Measurements from ENCODE around the gene CDK5. TPM values are rescaled to one million over a fixed set of nuclear protein-coding genes. Genes with fewer than 3 reads are reported as not detected.
"Not testable (repeated sequence)": the region's sequence is repeated elsewhere in the genome, so short reads cannot be mapped to it uniquely, and the experiment has no call there.

CDK5 gene
- total RNA-seq, 1 donor from 2014 or later, result 6.4 TPM

GRCh38 chr7:151056666-151057505, 811 bp downstream of the CDK5 start:
- no peak for DNase-seq

GRCh38 chr7:151056283-151056665, 1.4 kb downstream of the CDK5 start:
- no peak for DNase-seq

GRCh38 chr7:151053751-151054150, 3.9 kb downstream of the CDK5 start:
- no peak for DNase-seq

GRCh38 chr7:151053096-151053495, 4.6 kb downstream of the CDK5 start:
- DNase-seq, result no peak

DNA sequence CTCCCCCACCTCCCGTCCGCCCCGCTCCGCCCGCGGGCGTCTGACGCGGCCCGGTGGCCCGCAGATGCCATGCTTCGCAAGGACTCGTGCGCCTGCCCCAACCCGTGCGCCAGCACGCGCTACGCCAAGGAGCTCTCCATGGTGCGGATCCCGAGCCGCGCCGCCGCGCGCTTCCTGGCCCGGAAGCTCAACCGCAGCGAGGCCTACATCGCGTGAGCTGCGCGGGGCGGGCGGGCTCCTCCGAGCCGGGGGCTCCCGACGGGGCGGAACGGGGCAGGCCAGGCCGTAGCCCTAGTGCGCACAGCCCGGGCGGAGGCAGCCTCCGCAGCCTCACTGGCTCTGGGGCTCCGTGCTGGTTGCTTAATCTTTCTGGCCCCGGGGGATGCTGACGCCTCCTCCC, 6.6 kb downstream of the CDK5 start:
- DNase-seq, result peak; percentile 69

- DNase-seq, result no peak
Measured at GRCh38 chr7:151048911-151049463, 8.7 kb downstream of the CDK5 start.

DNA sequence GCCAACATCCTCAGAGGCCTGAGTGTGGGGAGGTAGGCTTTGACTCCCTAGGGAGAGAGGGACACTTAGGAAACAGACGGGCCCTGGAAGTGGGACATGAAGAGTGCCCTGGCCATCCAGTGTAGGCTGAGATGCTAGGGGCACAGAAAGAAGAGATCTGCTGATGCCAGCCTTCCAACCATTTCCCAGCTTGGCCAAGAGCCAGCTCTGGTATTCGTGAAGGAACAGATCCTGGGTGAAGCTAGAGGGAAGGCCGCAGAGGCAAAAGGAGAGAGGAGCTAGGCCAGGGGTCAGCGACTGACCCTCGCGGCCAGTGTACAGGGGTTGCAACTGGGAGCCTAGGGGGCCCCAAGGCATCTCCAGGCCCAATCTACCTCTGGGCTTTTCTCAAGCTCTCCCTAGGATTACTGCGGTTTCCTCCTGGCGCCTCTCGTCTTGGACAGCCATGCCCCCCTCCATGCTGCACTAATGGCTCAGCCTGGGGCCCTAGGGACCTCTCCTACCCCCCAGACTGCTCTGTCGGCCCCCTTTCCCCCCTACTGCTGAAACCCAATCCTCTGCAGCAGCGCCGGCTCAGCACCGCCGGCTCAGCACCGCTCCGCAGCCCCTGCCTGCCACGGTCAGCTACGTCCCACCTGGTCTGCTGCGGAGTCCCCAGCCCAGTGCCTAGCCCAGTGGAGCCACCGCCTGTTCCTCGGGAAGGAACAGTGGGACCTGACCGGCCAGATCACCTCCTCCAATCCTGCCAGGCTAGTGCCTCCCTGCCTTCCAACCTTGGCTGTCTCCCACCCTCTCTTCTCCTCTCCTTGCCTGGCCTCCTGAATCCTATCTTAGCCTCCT, 9.5 kb downstream of the CDK5 start, which contains the start of gene ASIC3:
Gene ASIC3 (plus strand): TSS at position 556 of the 840 bp plus-strand sequence. CDS start 355 bp downstream, outside the sequence.
- no peak for DNase-seq

DNA sequence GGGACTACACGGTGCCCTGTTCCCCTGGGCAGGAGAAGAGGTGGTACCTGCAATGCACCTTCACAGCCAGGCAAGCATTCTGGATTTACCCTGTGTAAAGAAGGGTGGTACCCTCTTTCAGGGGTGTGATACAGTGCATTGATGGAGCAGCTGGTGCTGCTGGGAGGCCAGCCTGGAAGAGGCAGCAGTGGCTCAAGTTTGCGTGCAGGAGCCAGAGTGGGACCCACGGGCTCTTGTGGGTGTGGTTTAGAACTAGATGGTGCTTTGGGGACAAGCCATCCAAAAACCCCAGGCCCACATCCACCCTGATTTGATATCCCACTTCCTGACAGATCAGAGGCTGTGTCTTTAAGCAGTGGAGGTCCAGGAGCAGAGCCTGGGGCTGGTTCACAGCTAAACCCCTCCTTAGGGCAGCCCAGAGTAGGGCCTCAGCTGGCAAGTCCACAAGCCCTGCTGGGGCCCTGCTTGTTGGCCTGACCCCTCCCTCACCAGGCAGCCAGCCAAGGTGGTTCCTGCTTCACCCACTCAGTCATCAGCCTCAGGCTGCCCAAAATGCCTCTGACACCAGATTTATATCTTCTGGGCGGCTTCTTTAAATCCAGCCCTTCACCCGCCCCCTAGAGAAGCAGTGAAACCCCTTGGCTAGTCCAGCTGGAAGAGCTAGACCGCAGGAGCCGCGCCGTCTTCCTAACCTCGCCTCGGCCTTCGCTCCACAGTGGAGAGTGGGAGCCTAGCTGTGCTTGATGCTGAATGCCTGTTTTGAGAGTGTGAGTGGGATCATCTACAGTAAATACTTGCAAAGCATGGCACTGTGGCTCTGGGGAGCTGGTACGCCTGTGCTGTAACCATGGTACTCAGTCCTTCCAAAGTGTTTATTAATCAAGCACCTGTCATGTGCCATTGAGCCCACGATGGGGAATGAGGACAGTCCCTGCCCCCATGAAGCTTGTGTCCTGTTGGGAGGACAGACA, 10.8 kb downstream of the CDK5 start:
- DNase-seq, result no peak

DNA sequence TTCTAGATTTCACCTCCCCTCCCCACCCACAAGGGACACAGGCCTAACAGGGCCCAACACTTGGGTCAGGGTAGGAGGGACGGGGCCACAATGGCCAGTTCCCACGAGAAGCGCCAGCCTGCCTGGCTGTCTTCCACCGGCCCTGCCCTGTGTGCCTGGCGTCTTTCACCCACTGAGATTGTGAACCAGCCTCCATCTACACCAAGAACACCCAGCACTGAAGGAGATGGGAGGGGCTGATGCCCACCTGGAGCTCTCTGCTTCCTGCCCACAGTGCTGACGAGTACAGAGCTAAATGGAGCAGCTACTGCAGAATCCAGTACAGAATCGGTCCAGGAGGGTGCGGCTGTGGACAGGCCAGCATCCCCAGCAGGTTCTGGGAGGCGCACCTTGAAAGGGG, 11.7 kb downstream of the CDK5 start:
- DNase-seq, result no peak

DNA sequence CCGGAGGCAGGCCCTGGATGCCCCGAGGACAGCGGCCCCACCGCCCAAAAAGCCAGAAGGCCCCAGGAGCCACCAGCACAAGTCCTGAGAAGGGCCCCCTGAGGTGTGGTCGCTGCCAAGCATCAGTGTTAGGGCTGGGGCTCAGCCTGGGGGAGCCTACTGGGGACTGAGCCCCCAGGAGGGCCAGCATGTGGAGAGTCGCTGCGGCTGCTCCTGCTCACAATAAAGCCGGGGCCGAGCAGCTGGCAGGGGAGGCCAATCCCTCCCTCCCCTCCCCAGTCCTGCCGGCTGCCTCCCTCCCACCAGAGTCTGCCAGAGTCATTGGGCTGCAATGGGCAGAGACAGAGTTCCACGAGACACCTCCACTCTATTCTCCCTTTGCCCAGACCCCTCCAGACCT, 12.4 kb downstream of the CDK5 start:
- DNase-seq, result no peak

DNA sequence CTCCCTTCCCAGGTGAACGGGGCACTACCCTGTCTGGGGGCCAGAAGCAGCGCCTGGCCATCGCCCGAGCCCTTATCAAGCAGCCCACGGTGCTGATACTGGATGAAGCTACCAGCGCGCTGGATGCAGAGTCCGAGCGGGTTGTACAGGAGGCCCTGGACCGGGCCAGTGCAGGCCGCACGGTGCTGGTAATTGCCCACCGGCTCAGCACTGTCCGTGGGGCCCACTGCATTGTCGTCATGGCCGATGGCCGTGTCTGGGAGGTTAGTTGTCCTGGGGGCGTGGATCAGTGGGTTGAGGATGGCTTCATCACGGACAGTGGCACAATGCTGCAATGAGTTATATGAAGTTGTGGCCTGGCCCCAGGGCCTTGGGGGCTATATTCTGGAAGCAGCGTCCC, 13.7 kb downstream of the CDK5 start:
- DNase-seq, result no peak

GRCh38 chr7:151043449-151043848, 14.2 kb downstream of the CDK5 start:
- not testable (repeated sequence) for DNase-seq

GRCh38 chr7:151040616-151041375, 16.9 kb downstream of the CDK5 start:
- no peak for DNase-seq

DNA sequence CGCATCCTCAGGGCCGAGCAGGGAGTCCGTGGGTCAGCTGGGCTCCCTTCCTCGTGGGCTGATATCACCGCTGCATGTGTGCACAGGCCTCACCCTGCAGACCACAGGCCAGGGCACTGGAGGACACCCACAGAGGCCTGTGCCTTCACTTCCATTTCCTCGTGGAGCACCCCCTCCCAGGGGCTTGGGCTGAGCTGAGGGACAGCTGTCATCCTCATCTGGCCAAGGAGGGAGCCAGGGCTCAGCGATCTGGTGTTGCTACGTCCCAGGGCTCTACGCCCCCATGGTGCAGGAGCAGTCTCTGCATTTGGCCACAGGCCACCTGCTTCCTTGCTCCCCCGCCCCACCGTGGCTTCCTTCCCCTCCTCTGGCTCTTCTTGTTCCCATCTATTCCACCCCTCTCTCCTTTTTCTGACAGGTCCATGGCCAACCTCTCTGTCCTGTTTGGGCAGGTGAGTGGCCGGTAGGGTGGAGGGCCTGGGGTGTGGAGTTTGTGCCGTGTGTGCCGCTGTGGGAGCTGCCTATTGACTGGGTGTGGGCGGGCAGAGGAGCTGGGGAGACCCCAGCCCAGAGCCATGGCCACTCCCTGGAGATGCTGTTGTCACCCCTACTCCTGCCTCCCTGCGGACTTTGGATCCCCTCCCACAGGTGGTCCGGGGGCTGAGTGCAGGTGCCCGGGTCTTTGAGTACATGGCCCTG, 17.7 kb downstream of the CDK5 start:
- DNase-seq, result no peak

DNA sequence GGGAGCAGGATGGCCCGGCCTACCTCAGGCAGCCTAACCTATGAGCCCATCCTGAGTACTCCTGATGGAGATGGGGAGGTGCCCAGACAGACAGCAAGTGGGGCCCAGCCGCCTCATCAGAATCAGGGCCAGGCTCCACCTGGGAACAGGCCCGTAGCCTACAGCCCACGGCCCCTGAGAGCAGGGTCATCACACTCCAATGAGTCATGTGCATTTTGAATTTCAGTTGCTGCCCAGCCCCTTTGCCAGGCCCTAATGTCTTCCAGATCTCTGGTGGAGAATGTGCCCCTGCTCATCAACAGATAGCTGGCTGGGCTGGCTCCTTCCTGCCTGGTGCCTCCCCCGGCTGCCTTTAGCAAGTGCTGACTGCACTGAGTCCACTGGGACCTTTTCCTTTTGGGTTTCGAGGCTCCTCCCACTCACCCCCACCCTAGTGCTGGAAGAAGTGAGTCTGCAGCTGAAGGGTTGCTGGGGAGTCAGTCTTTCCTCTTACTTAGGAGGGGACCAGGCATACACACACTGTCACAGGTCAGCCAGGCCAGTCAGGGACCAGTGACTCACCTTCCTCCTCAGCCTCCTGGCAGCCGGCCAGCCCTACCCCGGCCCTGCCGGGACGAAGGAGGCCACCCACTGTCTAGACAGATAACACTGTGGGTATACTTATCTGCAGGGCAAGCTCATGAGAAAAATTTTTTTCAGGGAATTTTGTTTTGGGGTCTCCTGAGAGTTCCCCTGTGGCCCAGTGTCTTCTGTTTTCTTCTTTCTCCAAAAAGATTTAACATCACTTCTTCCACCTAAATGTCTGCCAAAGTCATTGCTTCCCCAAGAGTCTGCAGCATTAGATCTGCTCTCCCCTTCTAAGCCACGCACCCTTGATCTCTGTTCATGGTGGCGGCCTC, 18.5 kb downstream of the CDK5 start:
- DNase-seq, result no peak

- no peak for DNase-seq
Measured at GRCh38 chr7:151035902-151036301, 21.8 kb downstream of the CDK5 start.

DNA sequence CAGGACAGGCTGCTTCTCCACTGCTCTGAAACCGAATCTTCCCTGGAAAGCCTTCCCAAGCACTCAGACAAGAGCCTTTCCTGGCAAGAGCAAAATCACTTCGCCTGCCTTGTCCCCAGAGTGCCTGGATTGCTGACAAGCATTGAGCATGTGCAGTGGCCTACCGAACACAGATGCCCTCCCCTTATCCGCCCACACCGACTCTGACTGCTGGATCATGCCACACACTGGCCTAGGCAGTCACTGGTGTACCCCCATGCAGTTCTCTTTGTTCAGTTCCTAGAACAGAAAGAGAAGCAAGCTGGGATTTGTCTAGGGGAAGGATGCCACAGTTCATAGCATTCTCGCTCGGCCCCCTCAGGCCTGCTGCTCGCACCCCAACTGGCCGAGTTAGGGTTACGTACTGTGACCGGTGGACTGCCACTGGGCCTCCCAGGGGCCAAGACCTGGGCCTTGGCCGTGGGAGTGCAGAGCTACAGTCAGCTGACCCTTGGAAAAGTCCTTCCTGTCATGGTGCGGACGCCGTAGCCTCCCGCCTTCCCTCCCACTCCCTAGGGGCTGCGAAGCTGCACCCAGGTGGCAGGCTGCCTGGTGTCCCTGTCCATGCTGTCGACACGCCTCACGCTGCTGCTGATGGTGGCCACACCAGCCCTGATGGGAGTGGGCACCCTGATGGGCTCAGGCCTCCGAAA, 22.5 kb downstream of the CDK5 start:
- DNase-seq, result no peak

- no peak for DNase-seq
Measured at GRCh38 chr7:151034312-151035025, 23.2 kb downstream of the CDK5 start.
